GM12878 (cell line): ENCODE results near the gene PLEKHH1. TPM values are rescaled to one million over a fixed set of nuclear protein-coding genes. Genes with fewer than 3 reads are reported as not detected.

ENCODE experiments used
- ATAC-seq: fragments of 200-7000 bp; cut with Tn5 transposase; 3 replicates; pipeline ENCODE4 v1.9.1; 2020; ENCODE audit warnings: mild to moderate bottlenecking, moderate library complexity
- BruUV-seq: library from RNA; stranded (reverse); fragments of 400-500 nt; replicated peaks from 2 replicates; lab custom pipeline; 2021; lab: Mats Ljungman, UMichigan
- CTCF ChIA-PET: fragments of 300-600 bp; sonication (Branson Sonifier 250); formaldehyde crosslinking; extraction: SDS; loops from one replicate; lab custom pipeline; 2021; ENCODE audit warnings: inconsistent platforms; lab: Yijun Ruan, JAX
- POLR2A ChIA-PET: fragments of 350-600 bp; formaldehyde crosslinking; extraction: SDS; loops from one replicate; lab custom pipeline; 2021; ENCODE audit warnings: inconsistent platforms; lab: Charles Lee
- RAD21 ChIA-PET: fragments of 300-600 bp; sonication (Branson Sonifier 250); formaldehyde crosslinking; loops from one replicate; lab custom pipeline; 2023; ENCODE audit warnings: antibody characterized with exemption; ENCODE audit not compliant: unreplicated experiment; lab: Charles Lee
- SMC1A ChIA-PET: fragments of 300-600 bp; sonication (Branson Sonifier 250); formaldehyde crosslinking; loops from one replicate; lab custom pipeline; 2023; ENCODE audit not compliant: unreplicated experiment, uncharacterized antibody; lab: Charles Lee
- DNase-seq: peaks from one replicate; pipeline ENCODE4 v3.0.0-alpha.2; 2011; ENCODE audit warnings: low read depth, low spot score
- FAIRE-seq: peaks from 3 replicates; lab custom pipeline; 2011; peaks lifted over from hg19 to GRCh38; lab: Jason Lieb, UNC
- H2AFZ ChIP-seq: 2 replicates; pipeline ENCODE4 v1.6.0; 2011; ENCODE audit warnings: low read depth, low read length, control low read depth; ENCODE audit not compliant: control insufficient read depth
- H3K27ac ChIP-seq: 2 replicates; pipeline ENCODE4 v1.5.1; 2011; ENCODE audit warnings: control low read depth; ENCODE audit not compliant: control insufficient read depth, insufficient read depth
- H3K27me3 ChIP-seq, 2 experiments: replicated peaks in 1 of 2; 2 replicates each; pipeline versions ENCODE4 v1.6.0 to v1.6.1; 2011; ENCODE audit warnings: low read length in 1 of 2; ENCODE audit not compliant: control insufficient read depth in 2 of 2, insufficient read depth in 2 of 2
- H3K36me3 ChIP-seq, 2 experiments: 2 replicates each; pipeline ENCODE4 v1.5.1; 2011; ENCODE audit warnings: low read length in 1 of 2; ENCODE audit not compliant: control insufficient read depth in 2 of 2, insufficient read depth in 2 of 2
- H3K4me1 ChIP-seq: 2 replicates; pipeline ENCODE4 v1.6.1; 2011; ENCODE audit warnings: mild to moderate bottlenecking, low read length, moderate library complexity, mixed read lengths; ENCODE audit not compliant: control insufficient read depth, insufficient read depth
- H3K4me2 ChIP-seq: 2 replicates; pipeline ENCODE4 v1.6.0; 2011; ENCODE audit warnings: control low read depth; ENCODE audit not compliant: control insufficient read depth, insufficient read depth
- H3K4me3 ChIP-seq: fragments of 200-600 bp; sonication (generic); 2 replicates; pipeline ENCODE4 v1.5.1; 2016
- H3K79me2 ChIP-seq: 2 replicates; pipeline ENCODE4 v1.6.0; 2011; ENCODE audit warnings: low read length; ENCODE audit not compliant: control insufficient read depth, insufficient read depth
- H3K9ac ChIP-seq: 2 replicates; pipeline ENCODE4 v1.8.0; 2011; ENCODE audit warnings: low read length, control low read depth, mixed read lengths; ENCODE audit not compliant: control insufficient read depth, insufficient read depth
- H3K9me3 ChIP-seq: replicated peaks from 3 replicates; pipeline ENCODE4 v1.5.1; 2011; ENCODE audit warnings: mild to moderate bottlenecking, low read length; ENCODE audit not compliant: control insufficient read depth, insufficient read depth
- H4K20me1 ChIP-seq: 2 replicates; pipeline ENCODE4 v1.6.0; 2011; ENCODE audit not compliant: control insufficient read depth, insufficient read depth
- CBFB ChIP-seq: IDR thresholded peaks from 2 replicates; pipeline ENCODE4 v1.6.1; 2016; ENCODE audit warnings: antibody characterized with exemption, low read depth
- CBX3 ChIP-seq: fragments of 200-600 bp; sonication (generic); IDR thresholded peaks from 2 replicates; pipeline ENCODE4 v1.6.1; 2016; ENCODE audit warnings: low read depth, borderline replicate concordance
- CTCF ChIP-seq, 3 experiments: IDR thresholded peaks in 2 of 3; conservative IDR thresholded peaks in 1 of 3; 2 replicates each; pipeline ENCODE4 v1.5.1; 2011; ENCODE audit warnings: low read depth in 3 of 3, low read length in 3 of 3, mild to moderate bottlenecking in 3 of 3, control low read depth in 2 of 3, moderate library complexity in 2 of 3, inconsistent platforms in 1 of 3, mixed read lengths in 1 of 3; ENCODE audit not compliant: control insufficient read depth in 2 of 3, insufficient read depth in 1 of 3; ENCODE audit errors: extremely low read depth in 1 of 3
- FOXM1 ChIP-seq: IDR thresholded peaks from 2 replicates; pipeline ENCODE4 v1.6.1; 2012; ENCODE audit warnings: low read depth, mild to moderate bottlenecking, inconsistent platforms, low read length, moderate library complexity
- KLF5 ChIP-seq: fragments of 450-650 bp; IDR thresholded peaks from 2 replicates; pipeline ENCODE4 v1.6.1; 2014; ENCODE audit warnings: mild to moderate bottlenecking; ENCODE audit not compliant: partially characterized antibody
- RAD21 ChIP-seq: IDR thresholded peaks from 2 replicates; pipeline ENCODE4 v1.6.1; 2011; ENCODE audit warnings: mild to moderate bottlenecking, low read depth, low read length, moderate library complexity; ENCODE audit not compliant: insufficient read depth
- RB1 ChIP-seq: fragments of 450-650 bp; formaldehyde crosslinking; IDR thresholded peaks from 2 replicates; pipeline ENCODE4 v1.6.1; 2017; ENCODE audit warnings: mild to moderate bottlenecking, borderline replicate concordance
- RELA ChIP-seq: fragments of 450-650 bp; IDR thresholded peaks from 2 replicates; pipeline ENCODE4 v1.8.0; 2014; ENCODE audit warnings: borderline replicate concordance; ENCODE audit not compliant: partially characterized antibody
- SMC3 ChIP-seq: IDR thresholded peaks from 2 replicates; pipeline ENCODE4 v1.6.1; 2011; ENCODE audit warnings: low read length, improper control_type of control experiment, borderline replicate concordance
- TCF7 ChIP-seq: IDR thresholded peaks from 2 replicates; pipeline ENCODE4 v1.6.1; 2014; ENCODE audit warnings: antibody characterized with exemption, borderline replicate concordance
- YBX1 ChIP-seq: fragments of 450-650 bp; IDR thresholded peaks from 2 replicates; pipeline ENCODE4 v1.6.1; 2016; ENCODE audit warnings: antibody characterized with exemption
- ZBED1 ChIP-seq: IDR thresholded peaks from 2 replicates; pipeline ENCODE4 v1.6.1; 2016; ENCODE audit warnings: borderline replicate concordance
- ZNF274 ChIP-seq: IDR thresholded peaks from one replicate; pipeline ENCODE4 v1.8.0; 2011; ENCODE audit not compliant: insufficient read length, insufficient read depth
- WGBS: methylation state at CpG from one replicate; pipeline ENCODE4 v1.1.6; 2016; ENCODE audit warnings: low lambda C conversion rate; ENCODE audit not compliant: insufficient replicate concordance, insufficient coverage; ENCODE audit errors: missing lambda C conversion rate; 5-methylcytosine and 5-hydroxymethylcytosine counted together
- in situ Hi-C: fragments of 300-500 bp; cut with MboI; formaldehyde crosslinking; loops from 9 replicates; pipeline ENCODE4 v1.14.3; 2018; ENCODE audit warnings: mixed read lengths
- intact Hi-C: fragments of 100-400 bp; cut with micrococcal nuclease; formaldehyde crosslinking; loops from one replicate; pipeline ENCODE4 v1.14.2; 2022; ENCODE audit not compliant: unreplicated experiment
- polyA plus RNA-seq, 11 experiments: library from polyadenylated mRNA; depleted of rRNA in 4 of 11; unstranded in 6 of 11; stranded (reverse) in 5 of 11; fragments of >200 nt; fragmentation: Nextera tagmentation in 4 of 11; fragmentation: Illumina TruSeq in 1 of 11; extraction: Ambion mirVana in 4 of 11; extraction: Trizol in 1 of 11; gene quantifications; 1 replicate in 1 of 11; 2 replicates in 10 of 11; pipeline versions ENCODE4 v1.2.1 to v1.2.3, GENCODE V29; 2011 to 2016; ENCODE audit warnings: inconsistent platforms in 2 of 11, missing spikeins in 2 of 11, low read depth in 1 of 11
- total RNA-seq, 4 experiments: library from RNA; depleted of rRNA in 3 of 4; stranded (reverse); fragments of >200 nt in 3 of 4; fragmentation: Illumina TruSeq in 1 of 4; extraction: Trizol in 1 of 4; gene quantifications; 2 replicates each; pipeline versions ENCODE4 v1.2.1 to v1.2.3, GENCODE V29; 2013 to 2021
- TF ChIP-seq, protein P1 (sequence below): IDR thresholded peaks from 2 replicates; pipeline ENCODE4 v1.6.1; 2012; ENCODE audit warnings: mild to moderate bottlenecking, low read depth, low read length

Gene PLEKHH1
- total and polyA plus RNA-seq, 10 of the 15 experiments (the other 5 are each of a cell fraction or from before 2014, with no cell fraction given), result 0.11 to 0.95 (median 0.41) TPM

GRCh38 chr14:67526676-67527459, 6.2 kb upstream of the PLEKHH1 start:
- intact Hi-C loops (loop anchor here (1.0 to 2.0 kb wide), 3 partner anchors 44 to 178 kb away; no protein-coding TSS in a partner anchor), in situ Hi-C loops (no loop called here)
- no peak overlapping the region for H3K9ac ChIP-seq
- DNase-seq (peak; percentile 13), FAIRE-seq (peak; percentile 99), ATAC-seq (peak; percentile 96)
- no peaks in the 10 kb centered on the region for H3K4me1 ChIP-seq
- H3K4me3 ChIP-seq, result no peak overlapping the region
- RAD21 ChIA-PET, result interaction anchor here (0.7 to 3.3 kb wide), 14 partner anchors 14 to 177 kb away, joined by 3 to 42 read pairs (median 4); no protein-coding TSS in a partner anchor
- H2AFZ ChIP-seq, result no peak overlapping the region
- SMC1A ChIA-PET, result interaction anchor here (0.7 to 5.3 kb wide), 11 partner anchors 14 to 222 kb away, joined by 3 to 54 read pairs (median 5); partner anchors contain the start of gene PIGH
- CTCF ChIA-PET, result interaction anchor here (0.6 to 5.5 kb wide), 47 partner anchors 9 to 1167 kb away, joined by 3 to 106 read pairs (median 5); partner anchors contain the start of genes RDH11 and TMEM229B
- 66% methylated on average over 8 of the region's 8 CpGs for WGBS
- no peak overlapping the region for H3K4me2 ChIP-seq
- POLR2A ChIA-PET, result interaction anchor here (1.1 kb wide), 2 partner anchors 16 to 45 kb away, joined by 3 read pairs; no protein-coding TSS in a partner anchor
- H4K20me1 ChIP-seq, result no peaks in the 10 kb centered on the region
- no peaks in the 10 kb centered on the region for H3K9me3 ChIP-seq
- H3K79me2 ChIP-seq, result no peaks in the 10 kb centered on the region
- H3K27me3 ChIP-seq, result peaks cover 0 to 9% of the 10 kb centered on the region in 2 experiments; a peak in 1 of 4 replicates
- BruUV-seq, result no TSS peak
- no peak overlapping the region for H3K27ac ChIP-seq
- H3K36me3 ChIP-seq, result no peaks in the 10 kb centered on the region
- TF ChIP-seq CBFB (no peak), SMC3 (peak; percentile 61; the same call in 1 of the 2 replicates), CTCF (IDR thresholded peaks at IDR 0.05 in 2 of 3, conservative IDR thresholded peaks at IDR 0.05 in 1 of 3; ENCODE audit: control insufficient read depth in 2 of 3, extremely low read depth in 1 of 3, insufficient read depth in 1 of 3, low read depth in 3 of 3, low read length in 3 of 3) (peak; percentile 53 to 82 (median 62)), TCF7 (no peak), FOXM1 (no peak), RELA (no peak), ZBED1 (no peak), RAD21 (peak; percentile 68), CBX3 (no peak), KLF5 (no peak), RB1 (no peak), ZNF274 (no peak), YBX1 (no peak)
- TF ChIP-seq, protein P1, sequence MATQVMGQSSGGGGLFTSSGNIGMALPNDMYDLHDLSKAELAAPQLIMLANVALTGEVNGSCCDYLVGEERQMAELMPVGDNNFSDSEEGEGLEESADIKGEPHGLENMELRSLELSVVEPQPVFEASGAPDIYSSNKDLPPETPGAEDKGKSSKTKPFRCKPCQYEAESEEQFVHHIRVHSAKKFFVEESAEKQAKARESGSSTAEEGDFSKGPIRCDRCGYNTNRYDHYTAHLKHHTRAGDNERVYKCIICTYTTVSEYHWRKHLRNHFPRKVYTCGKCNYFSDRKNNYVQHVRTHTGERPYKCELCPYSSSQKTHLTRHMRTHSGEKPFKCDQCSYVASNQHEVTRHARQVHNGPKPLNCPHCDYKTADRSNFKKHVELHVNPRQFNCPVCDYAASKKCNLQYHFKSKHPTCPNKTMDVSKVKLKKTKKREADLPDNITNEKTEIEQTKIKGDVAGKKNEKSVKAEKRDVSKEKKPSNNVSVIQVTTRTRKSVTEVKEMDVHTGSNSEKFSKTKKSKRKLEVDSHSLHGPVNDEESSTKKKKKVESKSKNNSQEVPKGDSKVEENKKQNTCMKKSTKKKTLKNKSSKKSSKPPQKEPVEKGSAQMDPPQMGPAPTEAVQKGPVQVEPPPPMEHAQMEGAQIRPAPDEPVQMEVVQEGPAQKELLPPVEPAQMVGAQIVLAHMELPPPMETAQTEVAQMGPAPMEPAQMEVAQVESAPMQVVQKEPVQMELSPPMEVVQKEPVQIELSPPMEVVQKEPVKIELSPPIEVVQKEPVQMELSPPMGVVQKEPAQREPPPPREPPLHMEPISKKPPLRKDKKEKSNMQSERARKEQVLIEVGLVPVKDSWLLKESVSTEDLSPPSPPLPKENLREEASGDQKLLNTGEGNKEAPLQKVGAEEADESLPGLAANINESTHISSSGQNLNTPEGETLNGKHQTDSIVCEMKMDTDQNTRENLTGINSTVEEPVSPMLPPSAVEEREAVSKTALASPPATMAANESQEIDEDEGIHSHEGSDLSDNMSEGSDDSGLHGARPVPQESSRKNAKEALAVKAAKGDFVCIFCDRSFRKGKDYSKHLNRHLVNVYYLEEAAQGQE, result no peak
